HG03045 (cell line): ENCODE results near the gene POLR2C.

Experiments used
- ATAC-seq: cut with Tn5 transposase; IDR thresholded peaks from one replicate; pipeline ENCODE4 v1.9.1; 2021; ENCODE audit warnings: mild to moderate bottlenecking, moderate library complexity; ENCODE audit not compliant: unreplicated experiment

POLR2C gene

DNA sequence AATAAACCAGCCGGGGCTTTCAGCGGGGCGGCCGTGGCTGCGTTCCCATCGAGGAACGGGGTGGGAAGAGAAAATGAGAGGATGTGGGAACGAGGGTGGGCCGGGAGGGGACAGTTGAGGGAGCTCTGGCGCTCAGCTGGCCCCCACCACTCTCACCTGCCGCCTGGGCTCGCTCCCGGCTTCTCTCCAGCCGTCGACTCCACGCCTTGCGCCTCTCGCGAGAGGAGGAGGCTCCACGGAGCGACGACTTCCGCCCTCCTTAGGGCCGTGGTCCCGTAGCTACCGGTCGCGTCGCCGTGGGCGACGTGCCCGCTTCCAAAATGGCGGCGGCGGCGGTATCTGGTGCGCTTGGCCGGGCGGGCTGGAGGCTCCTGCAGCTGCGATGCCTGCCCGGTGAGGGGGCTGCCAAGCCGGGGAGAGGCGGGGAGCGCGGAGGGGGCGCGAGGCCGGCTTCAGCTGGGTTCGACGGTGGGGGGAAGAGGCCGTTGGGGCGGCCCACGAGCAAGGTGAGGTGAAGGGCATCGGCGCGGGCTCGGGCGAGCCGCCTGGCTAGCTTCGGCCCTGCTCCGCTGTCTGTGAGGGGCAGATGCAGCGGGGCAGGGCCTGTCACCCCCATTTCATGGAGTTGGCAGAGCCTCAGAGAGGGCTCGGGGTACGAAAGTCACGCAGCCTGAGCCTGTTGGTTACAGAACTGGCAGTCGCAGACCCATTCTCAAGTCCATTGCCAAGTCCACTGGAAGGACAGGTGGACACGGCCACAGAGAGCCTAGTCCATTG, 15.1 kb upstream of the POLR2C start, which contains the start of the genes CIAPIN1 and COQ9:
Gene CIAPIN1 (minus strand): TSS at position 200 of the 777 bp plus-strand sequence. CDS start 6,457 bp downstream, outside the sequence.
Gene COQ9 (plus strand): TSS at position 294 of the 777 bp plus-strand sequence. CDS start 27 bp downstream, at position 321.
- peak; percentile 95 for ATAC-seq

DNA sequence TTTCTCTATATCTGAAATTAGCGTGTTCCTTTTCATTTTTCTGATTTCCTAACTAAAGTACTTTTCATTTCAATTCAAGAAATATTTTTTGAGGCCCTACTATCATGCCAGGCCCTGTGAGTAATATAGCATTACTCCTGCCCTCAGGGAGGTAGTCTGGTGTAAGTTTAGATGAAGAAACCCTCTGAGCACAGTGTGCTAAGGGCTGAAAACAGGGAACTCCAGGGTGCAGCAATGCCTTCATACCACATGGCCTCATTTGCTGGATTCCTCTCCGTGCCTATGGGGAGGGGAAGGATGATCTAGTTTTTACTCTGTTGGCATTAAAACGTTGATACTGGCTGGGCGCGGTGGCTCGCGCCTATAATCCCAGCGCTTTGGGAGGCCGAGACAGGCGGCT, 10.5 kb upstream of the POLR2C start:
- ATAC-seq, result no peak

DNA sequence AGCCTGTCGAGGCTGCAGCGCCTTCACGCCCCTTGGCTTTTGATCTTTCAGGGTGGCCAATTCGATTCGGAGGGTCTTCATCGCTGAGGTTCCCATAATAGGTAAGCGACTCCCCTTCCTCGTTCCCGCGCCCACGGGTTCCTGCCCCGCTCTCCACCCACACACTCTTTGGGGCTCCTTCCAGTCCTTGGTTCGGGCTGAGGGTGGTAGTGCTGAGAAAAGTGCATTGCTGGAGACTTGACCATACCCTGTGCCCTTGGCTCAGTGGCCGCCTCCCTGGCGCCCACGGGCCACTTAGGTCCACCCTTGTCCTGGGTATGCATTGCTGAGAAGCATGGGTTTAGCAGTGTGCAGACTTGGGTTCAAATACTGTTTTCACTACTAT, 491 bp downstream of the POLR2C start:
- ATAC-seq, result no peak

DNA sequence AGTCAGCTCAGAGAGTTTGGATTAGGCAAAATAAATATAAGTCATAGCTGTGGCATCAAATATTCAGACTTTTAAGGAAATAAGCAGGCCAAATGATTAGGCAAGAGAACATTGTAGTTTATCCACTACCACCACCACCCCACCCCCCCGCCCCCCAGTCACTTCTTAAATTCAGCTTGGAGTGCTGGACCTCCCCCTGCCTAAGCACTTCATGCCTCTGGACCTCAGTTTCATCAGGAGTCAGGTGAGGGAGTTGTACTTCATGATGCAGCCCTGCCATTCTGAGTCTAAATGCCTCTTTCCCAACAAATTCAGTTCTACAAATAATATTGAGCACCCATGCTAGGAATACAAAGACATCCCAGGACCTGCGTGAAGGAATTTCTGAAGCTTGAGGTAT, 2.0 kb downstream of the POLR2C start:
- no peak for ATAC-seq

DNA sequence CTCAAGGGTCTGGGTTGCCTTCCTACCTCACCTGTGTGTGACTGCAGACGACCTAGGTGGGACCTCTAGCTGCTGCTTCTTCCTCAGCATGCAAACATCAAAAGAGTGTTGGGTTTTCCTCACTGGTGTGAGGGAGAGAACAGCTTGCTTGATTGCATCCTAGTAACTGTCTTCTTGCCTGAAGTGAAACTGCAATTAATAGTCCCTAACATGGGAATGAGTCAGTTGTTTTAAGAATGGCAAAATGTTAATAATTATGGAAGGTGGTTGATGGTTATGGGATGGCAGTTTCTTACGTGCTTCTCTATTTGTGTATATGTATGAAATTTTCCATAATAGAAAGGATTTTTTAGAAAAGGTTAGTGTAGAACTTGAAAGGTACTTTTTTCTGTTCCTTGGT, 5.9 kb downstream of the POLR2C start:
- no peak for ATAC-seq

DNA sequence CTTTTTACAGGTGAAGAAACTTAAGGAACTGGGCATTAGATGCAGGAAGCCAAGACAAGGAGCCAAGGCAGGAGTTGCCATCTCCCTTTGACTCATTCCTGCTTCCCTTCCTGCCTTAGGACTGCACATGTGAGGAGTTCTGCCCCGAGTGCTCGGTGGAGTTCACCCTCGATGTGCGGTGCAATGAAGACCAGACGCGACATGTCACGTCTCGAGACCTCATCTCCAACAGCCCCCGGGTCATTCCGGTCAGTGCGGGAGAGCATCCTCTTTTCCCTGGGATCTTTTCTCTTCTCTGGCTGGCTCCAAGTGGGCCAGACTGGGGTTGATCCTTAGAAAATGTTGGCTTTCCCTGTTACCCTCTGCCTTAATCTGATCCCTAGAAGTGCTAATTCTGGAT, 6.6 kb downstream of the POLR2C start:
- no peak for ATAC-seq

DNA sequence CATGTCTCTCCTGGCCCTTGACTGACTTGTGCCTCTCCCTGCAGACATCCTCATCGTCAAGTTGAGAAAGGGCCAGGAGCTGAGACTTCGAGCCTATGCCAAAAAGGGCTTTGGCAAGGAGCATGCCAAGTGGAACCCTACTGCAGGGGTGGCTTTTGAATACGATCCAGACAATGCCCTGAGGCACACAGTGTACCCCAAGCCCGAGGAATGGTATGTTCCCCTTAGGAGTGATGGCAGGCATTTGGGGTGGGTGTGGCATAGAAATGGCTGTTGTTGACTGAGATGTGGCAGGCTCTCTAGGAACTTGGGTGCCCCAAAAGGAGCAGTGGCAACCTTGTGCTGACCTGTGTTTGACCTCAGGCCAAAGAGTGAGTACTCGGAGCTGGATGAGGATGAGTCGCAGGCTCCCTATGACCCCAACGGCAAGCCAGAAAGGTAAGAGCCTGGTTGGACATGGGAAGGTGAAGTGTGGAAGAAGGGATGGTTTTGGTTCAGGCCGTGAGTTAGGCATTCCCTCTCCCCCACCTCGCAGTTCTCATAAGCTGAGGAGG, 7.5 kb downstream of the POLR2C start:
- ATAC-seq, result no peak

DNA sequence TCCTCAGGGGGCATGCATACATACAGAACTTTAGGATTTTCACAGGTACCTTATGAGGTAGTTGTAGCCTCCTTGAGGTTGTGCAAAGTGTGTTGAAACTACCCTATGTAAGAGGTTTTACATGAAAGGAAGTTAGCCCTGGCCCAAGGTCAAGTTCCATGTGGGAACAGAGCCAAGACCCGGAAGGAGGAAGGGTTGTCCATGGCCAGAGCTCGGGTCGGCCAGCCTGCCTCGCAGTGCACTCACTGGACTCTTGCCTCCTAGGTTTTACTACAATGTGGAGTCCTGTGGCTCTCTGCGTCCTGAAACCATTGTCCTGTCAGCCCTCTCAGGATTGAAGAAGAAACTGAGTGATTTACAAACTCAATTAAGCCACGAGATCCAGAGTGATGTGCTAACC, 8.2 kb downstream of the POLR2C start:
- no peak for ATAC-seq

DNA sequence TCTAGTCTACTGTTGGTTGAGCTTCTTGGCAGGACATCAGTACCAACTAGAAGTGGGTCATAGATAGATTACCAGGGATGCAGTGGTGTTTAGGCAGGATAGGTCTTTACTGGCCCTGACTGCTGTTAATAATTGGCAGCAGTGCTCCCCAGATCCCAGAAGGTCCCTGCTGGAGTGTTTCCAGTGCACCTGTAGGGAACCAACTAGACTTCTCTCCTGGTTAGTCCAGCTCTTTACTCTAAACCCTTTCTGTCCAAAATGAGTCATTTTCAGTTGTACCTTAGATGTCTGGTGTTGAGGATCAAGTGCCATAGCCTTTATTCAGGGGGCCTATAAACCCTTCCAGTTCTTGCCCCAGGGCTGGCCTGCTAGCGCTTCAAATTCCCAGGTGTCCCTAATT, 8.7 kb downstream of the POLR2C start:
- no peak for ATAC-seq

DNA sequence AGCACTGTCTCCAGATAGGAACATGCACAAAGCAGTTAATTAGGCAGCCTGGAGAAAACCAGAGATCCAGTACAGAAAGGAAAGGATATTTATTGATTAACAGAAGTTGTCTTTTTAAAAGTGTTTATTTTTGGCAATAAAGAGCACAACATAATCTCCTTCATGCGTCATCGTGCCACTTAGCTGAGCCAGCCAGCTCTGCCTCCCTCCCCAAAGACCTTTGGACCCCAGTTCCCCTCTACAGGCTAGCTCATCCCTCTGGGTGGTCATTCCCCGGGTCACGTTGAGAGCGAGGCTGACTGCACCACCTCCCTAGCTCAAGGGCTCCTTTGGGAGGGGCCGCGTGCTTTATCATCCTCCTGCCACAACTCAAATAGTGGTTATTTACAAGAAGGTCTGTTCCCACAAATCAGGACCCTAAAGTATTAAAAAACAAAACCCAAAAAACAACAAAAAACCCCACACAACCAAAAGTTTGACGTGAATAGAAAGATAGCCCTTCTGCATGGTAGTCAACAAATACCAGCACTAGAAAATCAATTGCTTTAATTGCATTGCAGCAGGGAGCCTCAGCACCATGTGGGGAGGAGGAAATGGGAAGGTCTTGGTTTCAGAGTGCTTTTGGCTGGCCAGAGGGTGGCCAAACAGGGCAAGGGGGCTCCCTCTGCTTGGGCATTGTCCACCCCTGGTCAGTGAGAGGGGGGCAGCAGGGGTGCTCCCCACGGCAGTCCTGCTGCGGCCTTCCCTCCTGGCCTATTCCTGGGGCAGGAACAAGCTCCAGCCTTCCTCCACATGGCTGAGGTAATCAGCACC, 9.6 kb downstream of the POLR2C start:
- no peak for ATAC-seq

DNA sequence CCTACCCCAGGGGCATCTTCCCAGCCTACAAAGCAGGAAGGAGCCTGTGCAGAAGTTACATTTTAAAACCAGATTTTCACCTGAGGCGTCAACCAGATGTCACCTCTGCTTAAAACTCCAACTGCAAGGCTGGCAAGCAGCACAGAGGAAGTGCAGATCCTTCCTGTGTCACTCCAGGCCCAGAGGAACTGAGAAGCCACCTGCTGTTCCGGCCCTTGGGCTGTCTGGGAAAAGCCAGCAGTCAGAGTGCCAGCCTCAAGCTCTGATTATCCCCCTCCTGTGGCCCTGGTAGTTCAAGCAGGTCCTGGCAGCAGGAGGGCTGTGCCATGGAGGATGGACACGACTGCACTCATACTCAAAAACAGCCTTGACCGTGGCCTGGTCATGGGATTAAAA, 10.2 kb downstream of the POLR2C start:
- ATAC-seq, result no peak

DNA sequence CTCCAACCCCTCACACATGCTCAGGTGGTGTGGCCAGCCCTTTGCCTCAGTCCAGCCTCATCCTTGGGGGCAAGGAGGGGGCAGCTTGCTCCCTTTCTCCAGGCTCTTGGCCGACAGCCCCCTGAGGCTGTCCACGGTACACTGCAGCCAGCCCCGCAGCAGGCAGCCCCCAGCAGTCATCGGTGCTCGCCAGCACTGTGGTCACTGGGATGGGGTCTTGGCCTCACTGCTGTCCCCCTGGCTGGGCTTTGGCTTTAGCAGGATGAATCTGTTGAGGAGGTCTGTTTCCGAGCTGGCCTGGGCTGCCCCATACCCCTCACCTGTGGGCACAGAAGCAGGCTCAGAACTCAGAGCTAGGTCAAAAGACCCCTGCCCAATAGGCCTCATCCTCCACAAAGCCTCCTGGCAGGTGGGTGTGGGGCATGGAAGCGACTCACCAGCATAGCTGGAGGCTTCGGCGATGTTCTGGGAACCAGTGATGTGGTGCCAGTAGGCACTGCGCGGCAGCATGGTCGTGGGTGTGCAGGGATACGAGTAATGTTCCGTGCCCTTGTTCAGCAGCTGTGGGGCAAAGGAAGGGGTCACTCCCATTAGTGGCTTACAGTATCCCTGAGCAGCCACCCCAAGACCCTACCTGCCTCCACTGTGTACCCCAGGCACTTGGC, 10.8 kb downstream of the POLR2C start:
- ATAC-seq, result no peak

DNA sequence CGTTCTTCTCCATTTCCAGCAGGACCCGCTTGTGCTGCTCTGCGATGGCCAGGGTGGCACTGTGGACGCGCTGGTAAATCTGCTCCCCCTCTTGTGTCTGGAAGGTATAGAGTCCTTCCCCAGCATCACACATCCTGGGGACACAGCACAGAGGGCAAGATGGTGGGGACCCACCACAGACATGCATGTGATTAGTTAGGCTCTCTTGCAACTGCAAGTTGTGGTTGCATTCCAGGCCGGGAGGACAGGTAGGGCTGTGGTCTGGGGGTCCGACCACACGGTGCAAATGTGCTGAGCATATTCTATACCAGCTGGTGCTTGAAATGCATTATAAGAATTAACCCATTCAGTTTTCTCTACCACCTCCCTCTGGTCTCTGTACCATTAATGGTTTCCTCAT, 11.4 kb downstream of the POLR2C start:
- no peak for ATAC-seq

DNA sequence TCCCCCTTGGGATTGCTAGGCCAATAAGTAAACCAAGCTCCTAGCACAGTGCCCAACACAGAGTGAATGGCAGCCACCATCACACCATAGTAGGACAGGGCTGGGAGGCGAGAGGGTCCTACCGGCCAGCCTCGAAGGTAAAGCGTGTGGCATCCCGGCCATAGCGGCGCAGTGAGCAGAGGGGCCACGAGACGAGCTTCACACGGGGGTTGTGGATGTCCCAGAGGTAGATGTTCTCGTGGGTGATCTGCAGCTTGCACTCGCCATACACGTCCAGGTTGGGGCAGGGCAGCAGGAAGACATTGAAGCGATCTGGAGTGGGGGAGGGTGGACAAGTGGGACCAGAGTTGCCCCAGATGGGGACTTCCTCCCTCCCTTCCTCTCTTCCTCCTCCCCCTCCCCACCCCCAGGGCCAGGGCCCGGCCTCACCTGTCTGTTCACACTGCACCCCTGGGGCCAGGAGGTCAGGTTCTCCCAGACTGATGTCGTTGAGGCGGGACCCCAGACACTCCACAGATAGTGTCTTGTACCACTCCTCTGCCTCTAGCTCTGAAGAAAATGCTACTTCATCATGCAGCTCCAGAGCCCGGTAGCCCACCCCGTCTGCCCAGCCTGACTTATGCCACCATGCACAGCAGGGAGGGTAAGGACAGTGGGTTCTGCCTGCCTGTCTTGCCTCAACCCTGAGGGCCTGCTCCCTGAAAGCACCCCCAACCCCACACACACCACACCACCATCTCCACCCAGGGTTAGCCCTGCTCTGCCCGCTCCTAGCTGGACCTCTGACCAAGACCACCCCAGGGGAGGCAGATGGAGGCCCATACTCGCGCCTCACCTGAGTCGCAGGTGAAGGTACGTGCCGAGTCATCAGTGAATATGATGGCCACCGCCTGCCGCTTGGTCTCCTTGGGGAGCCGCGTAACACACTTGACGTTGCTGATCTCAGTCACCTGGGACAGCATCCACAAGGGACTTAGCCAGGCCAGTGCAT, 12.5 kb downstream of the POLR2C start:
- ATAC-seq, result no peak

DNA sequence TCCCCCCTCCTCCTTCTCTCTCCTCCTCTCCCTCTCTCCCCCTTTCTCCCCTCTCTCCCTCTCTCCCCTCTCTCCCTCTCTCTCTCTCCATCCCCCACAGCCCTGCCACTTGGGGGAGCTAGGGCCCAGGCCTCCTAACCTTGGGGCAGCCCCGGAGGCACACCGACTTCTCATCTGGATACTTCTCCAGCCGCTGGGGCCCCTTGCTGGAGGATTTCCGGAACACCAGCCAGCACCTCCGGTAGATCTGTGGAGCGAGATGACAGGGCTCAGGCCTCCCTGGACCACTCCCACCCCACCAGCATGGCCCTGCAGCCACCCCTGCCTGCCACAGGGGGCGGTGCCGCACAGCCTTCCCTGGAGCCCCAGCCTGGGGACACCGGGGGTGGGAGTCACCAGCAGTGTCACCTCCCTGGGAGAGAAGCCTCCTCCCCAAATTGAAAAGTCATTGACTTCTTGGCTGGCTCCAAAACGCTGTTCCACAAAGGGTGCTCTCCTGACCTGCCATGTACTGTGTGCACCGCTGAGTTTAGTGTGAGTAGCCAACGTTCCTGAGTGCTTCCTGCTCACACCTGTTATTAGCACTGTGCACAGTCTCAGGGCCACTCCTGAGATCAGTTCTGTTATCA, 13.3 kb downstream of the POLR2C start:
- ATAC-seq, result peak; percentile 83

DNA sequence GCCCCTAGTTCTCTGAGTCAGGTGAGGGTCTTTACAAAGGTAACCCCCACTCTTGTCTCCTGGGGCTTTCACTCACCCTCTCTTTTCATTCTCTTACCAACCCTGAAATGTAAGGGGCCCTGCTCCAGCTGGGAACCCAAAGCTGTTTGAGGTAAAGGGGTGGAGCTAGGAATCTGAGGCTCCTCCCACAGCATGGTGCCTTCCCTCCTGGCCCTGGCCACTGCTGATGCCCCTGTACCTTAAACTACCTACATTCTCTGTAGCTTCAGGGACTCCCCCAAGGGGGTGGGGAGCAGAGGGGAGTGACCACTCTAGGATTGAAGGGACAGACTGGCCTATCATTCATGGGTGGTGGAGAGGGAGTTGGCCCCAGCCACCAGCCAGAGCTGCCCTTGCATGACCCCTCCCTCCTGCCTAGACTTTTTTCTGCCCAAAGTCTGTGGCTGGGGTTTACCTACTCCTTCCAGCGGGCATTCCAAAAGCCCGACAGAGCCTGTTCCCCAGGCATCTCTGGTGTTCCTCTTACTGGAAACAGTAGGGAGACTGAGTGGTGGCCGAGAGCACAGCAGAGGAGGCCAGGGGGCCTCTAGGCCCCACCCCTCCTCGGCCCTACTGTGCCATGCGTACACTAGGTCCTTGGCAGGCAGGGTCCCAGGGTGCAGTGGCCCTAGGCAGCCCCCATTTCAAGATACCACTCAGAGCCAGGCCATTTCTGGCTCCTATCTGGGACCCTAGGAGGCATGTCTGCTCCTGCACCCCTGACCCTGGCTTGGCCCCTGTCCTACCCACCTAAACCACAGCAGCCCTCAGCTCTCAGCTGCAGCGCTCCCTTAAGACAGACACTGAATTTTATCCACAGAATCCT, 14.3 kb downstream of the POLR2C start:
- no peak for ATAC-seq

DNA sequence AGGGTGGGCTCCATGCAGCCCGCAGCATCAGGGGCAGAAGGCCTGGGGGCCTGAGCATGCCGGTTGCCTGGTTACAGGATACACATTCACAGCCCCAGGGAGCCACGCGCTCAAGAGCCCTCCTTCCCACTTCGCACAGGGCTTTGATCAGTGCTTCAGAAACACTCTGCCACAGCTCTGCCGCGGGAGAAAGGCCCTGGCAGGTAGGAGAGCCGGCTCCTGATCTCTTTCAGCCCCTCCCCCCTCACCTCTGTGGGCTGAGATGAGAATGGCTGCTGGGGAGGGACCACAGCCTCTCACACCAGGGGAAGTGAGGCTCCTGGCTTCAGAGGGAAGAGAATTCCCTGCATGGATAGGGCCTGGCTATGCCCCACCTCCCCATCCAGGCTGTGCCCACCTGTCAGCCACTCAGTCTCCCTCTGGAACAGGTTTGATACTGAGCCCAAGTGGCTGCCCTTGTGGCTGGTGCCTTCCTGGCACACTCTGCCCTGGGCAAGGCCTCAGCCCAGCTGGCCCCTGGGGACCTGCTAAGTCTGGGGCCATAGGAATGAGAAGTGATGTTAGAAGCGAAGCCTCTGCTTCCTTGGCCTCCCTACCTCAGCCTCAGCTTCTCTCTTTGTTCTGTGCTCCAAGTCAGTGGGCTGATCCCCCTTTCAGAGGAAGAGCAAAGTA, 15.2 kb downstream of the POLR2C start:
- ATAC-seq, result no peak
